HCT116 (cell line): ENCODE data around the gene CLK3.

Experiments used
- ATF3 ChIP-seq: IDR thresholded peaks from 2 replicates; pipeline ENCODE4 v1.6.1; 2012
- CEBPB ChIP-seq: IDR thresholded peaks from 2 replicates; pipeline ENCODE4 v1.6.1; 2012; ENCODE audit warnings: low read depth
- CTCF ChIP-seq, 3 experiments: fragments of 200-600 bp in 1 of 3; sonication (generic) in 1 of 3; IDR thresholded peaks in 2 of 3; conservative IDR thresholded peaks in 1 of 3; 2 replicates each; pipeline ENCODE4 v1.5.1; 2012 to 2017; ENCODE audit warnings: low read depth in 2 of 3, low read length in 2 of 3, antibody characterized with exemption in 1 of 3, borderline replicate concordance in 1 of 3, control low read depth in 1 of 3, mild to moderate bottlenecking in 1 of 3, mixed read lengths in 1 of 3, mixed run types in 1 of 3, moderate library complexity in 1 of 3; ENCODE audit not compliant: insufficient read depth in 1 of 3
- EGR1 ChIP-seq: IDR thresholded peaks from 2 replicates; pipeline ENCODE4 v1.6.1; 2012; ENCODE audit warnings: low read depth
- EZH2 ChIP-seq: fragments of 200-600 bp; sonication (generic); IDR thresholded peaks from 2 replicates; pipeline ENCODE4 v1.6.1; 2017; ENCODE audit warnings: antibody characterized with exemption, mixed run types
- EZH2phosphoT487 ChIP-seq: fragments of 200-600 bp; IDR thresholded peaks from 2 replicates; pipeline ENCODE4 v1.6.1; 2018; ENCODE audit warnings: antibody characterized with exemption, borderline replicate concordance
- FOSL1 ChIP-seq: IDR thresholded peaks from 2 replicates; pipeline ENCODE4 v1.6.1; 2012; ENCODE audit warnings: low read depth
- MAX ChIP-seq: IDR thresholded peaks from 2 replicates; pipeline ENCODE4 v1.6.1; 2012
- POLR2A ChIP-seq: IDR thresholded peaks from 2 replicates; pipeline ENCODE4 v1.7.0; 2011; ENCODE audit warnings: borderline replicate concordance; ENCODE audit not compliant: insufficient read depth, insufficient read length; ENCODE audit errors: extremely low read depth
- REST ChIP-seq: IDR thresholded peaks from 2 replicates; pipeline ENCODE4 v1.6.1; 2012; ENCODE audit warnings: low read depth
- SIN3A ChIP-seq: IDR thresholded peaks from 2 replicates; pipeline ENCODE4 v1.6.1; 2012; ENCODE audit warnings: low read depth
- SP1 ChIP-seq: IDR thresholded peaks from 2 replicates; pipeline ENCODE4 v1.6.1; 2012; ENCODE audit warnings: low read depth
- YY1 ChIP-seq: IDR thresholded peaks from 2 replicates; pipeline ENCODE4 v1.6.1; 2011; ENCODE audit warnings: low read length, low read depth, moderate library complexity, mild to moderate bottlenecking; ENCODE audit not compliant: insufficient replicate concordance; ENCODE audit errors: extremely low read depth
- ZFX ChIP-seq: fragments of 450-650 bp; IDR thresholded peaks from 2 replicates; pipeline ENCODE4 v1.6.1; 2017

GRCh38 chr15:74594455-74594854, 21.2 kb upstream of the CLK3 start:
- TF ChIP-seq CEBPB (no peak), SP1 (no peak), POLR2A (no peak), CTCF (IDR thresholded peaks at IDR 0.05 in 2 of 3, conservative IDR thresholded peaks at IDR 0.05 in 1 of 3; ENCODE audit: borderline replicate concordance in 1 of 3, insufficient read depth in 1 of 3, low read depth in 2 of 3, low read length in 2 of 3) (no peak), YY1 (no peak), FOSL1 (no peak), EGR1 (no peak), MAX (no peak), ZFX (no peak), REST (no peak), EZH2 (no peak), EZH2phosphoT487 (no peak), ATF3 (no peak), SIN3A (no peak)
